AG09319 (cell line): Measurements from ENCODE around the gene ZNF736.
"Not testable (repeated sequence)": the region's sequence is repeated elsewhere in the genome, so short reads cannot be mapped to it uniquely, and the experiment has no call there.

Experiments used
- DNase-seq: peaks from one replicate; pipeline ENCODE4 v3.0.0-alpha.2; 2010; ENCODE audit warnings: low read depth; ENCODE audit errors: extremely low read depth
- CTCF ChIP-seq: IDR thresholded peaks from 2 replicates; pipeline ENCODE4 v1.5.1; 2011; ENCODE audit warnings: low read depth, mild to moderate bottlenecking, inconsistent platforms, low read length, moderate library complexity

The ZNF736 gene

GRCh38 chr7:64313740-64314491 lies at the start of gene ZNF736:
Gene ZNF736 (plus strand): TSS chr7:64313961. CDS start chr7:64314151, 190 bp downstream.
- DNase-seq = peak; percentile 74
- TF ChIP-seq CTCF = no peak

GRCh38 chr7:64266341-64266919 lies 47.3 kb upstream of the ZNF736 start:
- no peak for TF ChIP-seq CTCF
- no peak for DNase-seq

GRCh38 chr7:64277630-64278029 lies 36.1 kb upstream of the ZNF736 start:
- no peak for DNase-seq
- TF ChIP-seq CTCF = no peak

- no peak for DNase-seq
- no peak for TF ChIP-seq CTCF
Measured at GRCh38 chr7:64294701-64295420, 18.9 kb upstream of the ZNF736 start.

GRCh38 chr7:64297418-64297817 lies 16.3 kb upstream of the ZNF736 start:
- DNase-seq = not testable (repeated sequence)

- no peak for DNase-seq
- no peak for TF ChIP-seq CTCF
Measured at GRCh38 chr7:64300641-64301405, 12.9 kb upstream of the ZNF736 start.

- DNase-seq = peak; percentile 74
- TF ChIP-seq CTCF = no peak
Measured at GRCh38 chr7:64307254-64308015, 6.3 kb upstream of the ZNF736 start.
